GM18861 (cell line): ENCODE data around the gene PHF14.
"Not testable (repeated sequence)": the region's sequence is repeated elsewhere in the genome, so short reads cannot be mapped to it uniquely, and the experiment has no call there.

Experiments used
- ATAC-seq: cut with Tn5 transposase; IDR thresholded peaks from one replicate; pipeline ENCODE4 v1.9.1; 2021; ENCODE audit not compliant: unreplicated experiment

Gene PHF14

GRCh38 chr7:10973942-10974911 lies 555 bp downstream of the PHF14 start:
- ATAC-seq, result peak; percentile 15

- no peak for ATAC-seq
These were observed 3.4 kb downstream of the PHF14 start for GRCh38 chr7:10977113-10977512.

DNA sequence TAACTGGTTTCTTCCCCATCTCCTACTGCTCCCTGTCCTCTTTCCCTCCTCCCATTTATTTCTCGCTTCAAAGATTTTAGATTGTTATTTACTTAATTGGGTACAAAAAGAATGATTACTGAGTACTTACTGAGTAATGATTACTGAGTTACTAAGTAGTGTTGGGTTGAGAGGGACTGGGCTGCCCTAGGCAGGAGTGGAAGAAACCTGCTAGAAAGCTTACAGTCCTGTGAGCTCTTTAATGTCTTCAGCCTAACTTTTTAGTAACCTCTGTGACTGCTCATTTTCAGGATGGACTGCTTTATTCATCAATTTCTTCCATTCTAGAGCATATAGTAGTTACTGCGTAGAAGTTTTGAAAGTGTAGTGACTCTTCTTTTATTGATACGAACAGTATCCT lies 7.6 kb downstream of the PHF14 start:
- ATAC-seq, result no peak

GRCh38 chr7:10990748-10991147 lies 17.1 kb downstream of the PHF14 start:
- not testable (repeated sequence) for ATAC-seq

- not testable (repeated sequence) for ATAC-seq
These were observed 22.0 kb downstream of the PHF14 start for GRCh38 chr7:10995482-10996166.

DNA sequence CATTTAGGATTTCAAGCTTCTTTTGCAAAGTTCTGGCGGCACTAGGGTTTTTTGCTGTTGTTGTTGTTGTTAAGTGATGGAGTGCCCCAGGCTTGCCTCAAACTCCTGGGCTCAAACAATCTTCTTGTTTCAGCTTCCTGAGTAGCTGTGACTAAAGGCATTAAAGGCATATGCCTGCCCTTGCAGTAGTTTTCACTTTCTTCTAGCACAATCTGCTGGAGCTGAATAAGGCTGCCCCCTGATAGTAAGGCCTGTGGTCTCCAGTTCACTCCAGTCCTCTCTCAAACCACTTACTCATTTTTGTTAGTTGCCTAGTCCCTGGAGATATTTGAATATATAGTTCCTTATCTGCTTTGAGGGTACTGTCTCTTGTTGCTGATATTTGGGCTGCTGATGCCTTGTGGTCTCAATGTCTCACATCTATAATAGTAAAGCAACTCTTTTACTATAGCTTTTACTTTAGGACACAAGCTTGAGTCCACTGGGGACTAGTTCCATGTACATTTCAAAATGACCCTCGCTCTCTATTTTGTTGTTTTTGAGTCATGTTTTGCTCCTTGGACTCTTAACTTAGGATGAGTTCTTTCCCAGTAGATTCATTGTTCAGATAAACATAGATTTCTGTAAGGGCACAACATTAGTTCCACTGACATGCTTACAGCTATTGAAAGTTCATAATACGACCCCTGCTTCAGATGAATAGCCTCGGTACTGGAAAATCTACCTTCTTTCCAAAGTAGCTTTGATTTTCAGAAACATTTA lies 25.5 kb downstream of the PHF14 start:
- ATAC-seq, result no peak

GRCh38 chr7:11005202-11005601 lies 31.5 kb downstream of the PHF14 start:
- peak; percentile 82 for ATAC-seq

DNA sequence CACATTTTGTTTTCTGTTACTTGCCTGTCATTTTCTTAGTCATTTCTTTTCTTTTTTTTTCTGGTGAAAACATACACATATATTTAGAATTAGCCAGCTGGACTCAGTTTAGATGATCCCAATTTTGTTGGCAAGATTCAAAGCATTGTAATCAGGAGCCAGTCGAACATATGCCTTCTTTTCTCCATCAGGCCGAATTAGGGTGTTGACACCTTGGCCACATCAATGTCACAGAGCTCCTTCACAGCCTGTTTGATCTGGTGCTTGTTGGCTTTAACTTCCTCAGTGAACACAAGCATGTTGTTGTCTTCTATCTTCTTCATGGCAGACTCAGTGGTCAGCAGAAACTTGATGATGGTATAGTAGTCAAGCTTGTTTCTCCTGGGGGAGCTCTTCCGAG lies 32.6 kb downstream of the PHF14 start:
- ATAC-seq, result no peak

DNA sequence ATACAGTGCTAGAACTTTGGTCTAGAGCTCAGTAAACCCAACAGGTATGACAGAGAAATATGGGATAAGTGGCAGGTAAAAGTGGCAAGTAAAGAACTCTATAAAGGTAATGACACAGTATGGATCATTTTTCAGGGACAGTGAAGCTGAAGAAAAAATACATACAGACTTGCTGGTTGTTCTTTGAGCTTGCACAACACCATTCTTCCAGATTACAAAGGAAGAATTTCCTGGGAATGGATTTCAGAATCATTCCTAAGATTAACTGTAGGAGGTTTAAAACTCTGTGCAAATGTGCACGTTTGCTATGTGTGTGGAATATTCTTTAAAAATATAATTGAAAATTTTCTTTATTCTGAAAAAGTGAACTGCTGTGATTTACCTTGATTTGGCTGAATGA lies 36.0 kb downstream of the PHF14 start:
- no peak for ATAC-seq

- no peak for ATAC-seq
These were observed 47.8 kb downstream of the PHF14 start for GRCh38 chr7:11021468-11021867.

- ATAC-seq, result no peak
These were observed 53.0 kb downstream of the PHF14 start for GRCh38 chr7:11026452-11027359.

GRCh38 chr7:11035661-11036060 lies 62.0 kb downstream of the PHF14 start:
- no peak for ATAC-seq

DNA sequence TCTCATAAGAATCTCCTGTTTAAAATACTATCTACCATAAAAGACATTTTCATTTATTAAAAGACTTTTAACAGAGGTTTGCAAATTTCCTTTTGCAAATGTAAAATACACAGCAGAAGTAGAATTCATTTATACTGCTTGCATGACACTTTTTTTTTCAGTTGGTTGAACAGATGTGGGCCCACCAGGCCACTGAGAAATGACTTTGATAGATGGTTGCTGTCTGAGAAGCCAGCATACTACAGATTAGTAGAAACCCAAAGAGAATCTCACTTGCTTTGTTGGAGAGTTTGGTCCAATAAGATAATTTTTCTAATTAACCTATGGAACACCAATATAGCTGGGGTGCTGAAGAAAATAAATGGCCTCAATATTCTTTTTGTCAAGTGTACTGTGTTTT lies 66.3 kb downstream of the PHF14 start:
- no peak for ATAC-seq

DNA sequence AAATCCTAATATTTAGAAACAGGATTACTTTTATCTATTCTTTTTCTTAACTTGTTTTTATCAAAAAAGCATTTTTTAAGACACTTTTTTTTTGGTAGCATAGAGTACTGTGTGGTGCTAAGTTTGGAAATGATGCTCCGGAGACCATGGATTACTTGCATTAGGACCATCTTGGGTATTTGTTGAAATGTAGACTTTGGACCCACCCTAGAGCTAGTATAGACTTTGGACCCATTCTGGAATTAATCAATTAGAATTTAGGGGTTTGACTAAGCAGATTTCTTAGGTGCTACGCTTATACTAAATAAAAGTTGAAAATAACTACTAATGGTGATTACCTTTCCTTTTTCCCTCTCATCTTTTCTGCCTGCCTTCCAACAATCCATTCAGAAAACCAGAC lies 80.4 kb downstream of the PHF14 start:
- ATAC-seq, result no peak

DNA sequence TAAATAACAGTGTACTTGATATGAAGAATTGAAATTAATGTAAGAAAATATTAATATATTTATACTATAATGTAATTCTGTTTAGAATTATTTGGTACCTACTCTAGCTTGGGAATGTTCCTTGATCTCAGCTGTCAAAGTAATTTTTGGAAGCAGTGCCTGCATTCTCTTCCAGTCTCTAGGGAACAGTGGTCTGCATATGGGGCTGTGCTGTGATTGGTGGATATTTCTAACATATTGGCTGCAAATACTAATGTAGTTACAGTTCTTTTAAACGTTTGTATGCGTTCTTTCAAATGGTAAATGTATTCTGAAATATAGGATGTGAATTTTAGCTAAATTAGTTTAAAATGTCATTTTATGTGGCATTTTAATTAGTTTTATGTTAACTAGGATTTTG lies 87.2 kb downstream of the PHF14 start:
- ATAC-seq, result no peak

DNA sequence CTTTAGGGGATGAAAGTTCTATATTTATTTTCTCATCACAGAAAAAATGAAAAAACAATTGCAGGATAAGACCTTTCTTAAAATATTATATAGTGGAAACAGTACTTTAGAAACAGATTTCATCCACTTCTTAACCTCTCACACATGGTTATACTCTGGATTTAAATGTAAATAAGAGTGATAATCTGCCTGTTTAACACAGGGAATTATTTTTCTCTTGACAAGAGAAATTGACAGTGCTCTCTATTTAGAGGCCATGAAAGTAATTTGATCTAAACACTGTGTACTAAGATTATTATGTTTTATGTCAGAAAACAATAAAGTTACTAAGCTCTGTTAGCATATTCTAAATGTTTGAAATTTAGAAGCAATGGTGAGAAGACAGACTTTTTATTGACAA lies 88.4 kb downstream of the PHF14 start:
- ATAC-seq, result no peak

DNA sequence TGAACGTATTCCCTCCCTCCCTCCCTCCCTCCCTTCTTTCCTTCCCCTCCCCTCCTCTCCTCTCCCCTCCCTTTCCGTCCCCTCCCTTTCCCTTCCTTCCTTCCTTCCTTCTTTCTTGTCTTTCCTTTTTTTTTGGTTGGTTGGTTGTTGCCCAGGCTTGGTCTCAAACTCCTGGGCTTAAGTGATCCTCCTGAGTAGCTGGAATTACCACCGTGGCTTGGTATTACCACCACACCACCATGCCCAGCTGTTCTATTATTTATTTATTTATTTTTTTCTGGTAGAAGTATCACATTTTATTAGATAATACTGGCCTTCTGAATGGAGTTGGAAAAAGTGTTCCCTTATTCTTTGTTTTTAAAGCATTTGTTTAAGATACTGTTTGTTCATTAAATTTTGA lies 95.9 kb downstream of the PHF14 start:
- ATAC-seq, result no peak

GRCh38 chr7:11077816-11078215 lies 104.1 kb downstream of the PHF14 start:
- ATAC-seq, result no peak

DNA sequence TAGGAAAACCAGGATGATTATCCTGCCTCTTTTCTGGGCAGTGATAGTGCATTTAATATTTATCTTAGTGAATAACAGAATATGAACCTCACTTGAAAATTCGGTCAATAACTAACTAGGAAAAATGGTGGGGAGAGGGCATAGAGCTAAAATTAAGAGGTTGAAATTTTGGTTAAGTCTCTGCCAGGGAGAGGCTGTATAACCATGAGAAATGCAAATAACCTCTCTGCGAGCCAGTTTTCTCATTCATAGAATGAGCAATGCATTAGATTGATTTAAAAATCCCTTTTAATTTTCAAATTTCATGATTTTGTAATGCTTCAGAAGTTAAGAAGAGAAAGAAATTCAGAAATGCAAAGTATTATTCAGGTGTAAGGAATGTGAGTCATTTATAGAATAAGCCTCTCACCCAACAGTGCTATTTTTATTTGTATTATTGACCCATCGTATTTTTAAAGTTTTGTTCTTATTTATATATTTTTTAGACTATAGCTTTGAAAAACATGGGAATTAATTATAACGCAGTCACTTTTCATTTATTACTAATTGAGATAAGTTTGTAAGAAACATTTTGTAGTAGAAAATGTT lies 104.7 kb downstream of the PHF14 start:
- ATAC-seq, result peak; percentile 53

GRCh38 chr7:11079907-11080306 lies 106.2 kb downstream of the PHF14 start:
- no peak for ATAC-seq
